Heart right ventricle (tissue), 16 donors: ENCODE results near the gene KCNH1. TPM values are rescaled to one million over a fixed set of nuclear protein-coding genes. Genes with fewer than 3 reads are reported as not detected.

ENCODE experiments used
- ATAC-seq, 8 donors: fragments of 200-7000 bp; cut with Tn5 transposase; one replicate each; pipeline ENCODE4 v1.9.1; 2020; ENCODE audit warnings: mild to moderate bottlenecking in 8 of 8, moderate library complexity in 8 of 8, moderate number of reproducible peaks in 1 of 8
- DNase-seq, 2 donors: peaks; one replicate each; pipeline ENCODE4 v3.0.0-alpha.2; 2020
- H3K27ac ChIP-seq, 10 donors: fragments of 200-600 bp; sonication (generic) in 2 of 10; one replicate each; pipeline versions ENCODE4 v1.5.0 to v1.8.0; 2020 to 2022; ENCODE audit warnings: mild to moderate bottlenecking in 3 of 10
- H3K27me3 ChIP-seq, 7 donors: fragments of 200-600 bp; one replicate each; pipeline ENCODE4 v1.8.0; 2021 to 2022; ENCODE audit warnings: mild to moderate bottlenecking in 2 of 7
- H3K36me3 ChIP-seq, 9 donors: fragments of 200-600 bp; sonication (generic) in 1 of 9; one replicate each; pipeline versions ENCODE4 v1.5.0 to v1.8.0; 2020 to 2022; ENCODE audit warnings: mild to moderate bottlenecking in 2 of 9
- H3K4me1 ChIP-seq, 9 donors: fragments of 200-600 bp; sonication (generic) in 1 of 9; one replicate each; pipeline versions ENCODE4 v1.5.0 to v1.8.0; 2020 to 2022; ENCODE audit warnings: mild to moderate bottlenecking in 4 of 9
- H3K4me3 ChIP-seq, 10 donors: fragments of 200-600 bp; sonication (generic) in 2 of 10; one replicate each; pipeline versions ENCODE4 v1.5.0 to v1.8.0; 2020 to 2022; ENCODE audit warnings: mild to moderate bottlenecking in 7 of 10, moderate library complexity in 2 of 10
- H3K9me3 ChIP-seq, 11 donors: fragments of 200-600 bp in 10 of 11; sonication (generic) in 2 of 11; one replicate each; pipeline versions ENCODE4 v1.5.0 to v1.8.0; 2013 to 2022; ENCODE audit warnings: mild to moderate bottlenecking in 2 of 11, control low read depth in 1 of 11, moderate library complexity in 1 of 11
- WGBS, 2 donors: extraction: QIAGEN DNeasy Blood & Tissue Kit; methylation state at CpG; one replicate each; pipeline ENCODE4 v1.1.7; 2013; ENCODE audit warnings: inconsistent platforms in 1 of 2; 5-methylcytosine and 5-hydroxymethylcytosine counted together
- intact Hi-C, 10 donors: fragments of 100-400 bp; cut with DNase I; formaldehyde crosslinking; loops; one replicate each; pipeline versions ENCODE4 v1.11.1 to v1.14.2; 2022
- polyA plus RNA-seq, 2 donors: library from polyadenylated mRNA; stranded (reverse); fragments of 200-250 nt; gene quantifications; one replicate each; pipeline ENCODE4 v1.2.3, GENCODE V29; 2013
- total RNA-seq, 10 donors: library from RNA; stranded (reverse); fragmentation: NEBNext Ultra II Directional in 3 of 10; extraction: Animal tissue kit (Norgen Biotek cat#: 25700) in 3 of 10; gene quantifications; one replicate each; pipeline versions ENCODE4 v1.2.1 to v1.2.4, GENCODE V29; 2021 to 2023
- TF ChIP-seq, protein P1 (sequence below), 9 donors: fragments of 200-600 bp; sonication (generic) in 2 of 9; IDR thresholded peaks; one replicate each; pipeline versions ENCODE4 v1.5.0 to v1.8.0; 2021 to 2022; ENCODE audit warnings: antibody characterized with exemption in 9 of 9, mild to moderate bottlenecking in 5 of 9, moderate library complexity in 1 of 9
- donor health status: Arrhythmogenic right ventricular cardiomyopathy.
- donor health status: ischemic (EF 13 %, LVEDD 7.1; RV severe dilation, severe dysfunction).
- donor health status: healthy with polysubstance abuse.
- donor health status: DM: no; HTN: yes; CAD: no.
- donor health status: DM: no; HTN: no; CAD: no.
- donor health status: ischemic (EF 25% LVEDD 6.9; RV normal size, moderate dysfunction).
- donor health status: ischemic (EF 25% LVEDD 5.7; RV mildly dilated, moderate dysfunction).
- donor health status: healthy.
- donor health status: DM: yes; HTN: yes; CAD: no.
- donor health status: Ischemic cardiomyopathy.
- donor health status: ischemic (EF 35%, LVEDD 5.7; RV mildly dilated, moderate dysfunction).
- donor health status: nonischemic (EF 11% LVEDD 7.7; RV severe dilation, severe dysfunction).
- donor health status: DM: yes; HTN: yes; CAD: no.
- donor health status: PGD.
- donor health status: ischemic (EF 29% LVEDD 5.4; RV normal size, mild dysfunction).
- donor health status: nonischemic (EF 23%, LVEDD 6.1; RV moderate dilation, normal function).

KCNH1 gene
- total and polyA plus RNA-seq, 12 donors: 0.09 TPM; not detected in 11

DNA sequence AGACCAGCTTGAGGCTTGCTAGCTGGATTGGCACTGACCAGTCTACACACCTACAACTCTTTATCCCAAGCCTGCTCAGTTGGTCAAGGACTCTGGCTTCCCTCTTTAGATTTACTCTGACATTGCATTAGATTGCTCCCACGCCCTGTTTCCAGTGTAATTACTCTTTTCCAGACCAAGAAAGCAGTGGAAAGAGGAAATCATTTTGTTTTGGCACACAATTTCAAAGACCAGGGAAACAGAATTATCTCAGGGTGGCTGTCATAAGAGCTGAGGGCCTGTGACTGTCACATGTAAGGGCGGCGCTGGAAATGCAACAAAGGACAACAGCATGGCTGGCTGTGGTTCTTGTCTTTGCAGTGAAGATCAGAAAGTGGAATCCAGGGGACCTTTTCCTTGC, 502.5 kb downstream of the KCNH1 start:
- Histone ChIP-seq H3K4me1 (peaks cover 0 to 30% (median 9%) of the 10 kb centered on the region in 9 donors), H3K27ac (peak overlapping the region in 6 of 10 donors; percentile 6 to 47 (median 38)), H3K36me3 (no peaks in the 10 kb centered on the region), H3K27me3 (no peaks in the 10 kb centered on the region), H3K4me3 (no peak overlapping the region), H3K9me3 (no peaks in the 10 kb centered on the region)
- WGBS, 2 donors: 56 to 57% methylated on average over 3 of the region's 3 CpGs
- TF ChIP-seq, protein P1, sequence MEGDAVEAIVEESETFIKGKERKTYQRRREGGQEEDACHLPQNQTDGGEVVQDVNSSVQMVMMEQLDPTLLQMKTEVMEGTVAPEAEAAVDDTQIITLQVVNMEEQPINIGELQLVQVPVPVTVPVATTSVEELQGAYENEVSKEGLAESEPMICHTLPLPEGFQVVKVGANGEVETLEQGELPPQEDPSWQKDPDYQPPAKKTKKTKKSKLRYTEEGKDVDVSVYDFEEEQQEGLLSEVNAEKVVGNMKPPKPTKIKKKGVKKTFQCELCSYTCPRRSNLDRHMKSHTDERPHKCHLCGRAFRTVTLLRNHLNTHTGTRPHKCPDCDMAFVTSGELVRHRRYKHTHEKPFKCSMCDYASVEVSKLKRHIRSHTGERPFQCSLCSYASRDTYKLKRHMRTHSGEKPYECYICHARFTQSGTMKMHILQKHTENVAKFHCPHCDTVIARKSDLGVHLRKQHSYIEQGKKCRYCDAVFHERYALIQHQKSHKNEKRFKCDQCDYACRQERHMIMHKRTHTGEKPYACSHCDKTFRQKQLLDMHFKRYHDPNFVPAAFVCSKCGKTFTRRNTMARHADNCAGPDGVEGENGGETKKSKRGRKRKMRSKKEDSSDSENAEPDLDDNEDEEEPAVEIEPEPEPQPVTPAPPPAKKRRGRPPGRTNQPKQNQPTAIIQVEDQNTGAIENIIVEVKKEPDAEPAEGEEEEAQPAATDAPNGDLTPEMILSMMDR (IDR thresholded peaks at IDR 0.05): no peak
- peak in 5 of 8 donors; percentile 27 to 66 (median 56) for ATAC-seq
- intact Hi-C loops: no loop called here
- DNase-seq: no peak

DNA sequence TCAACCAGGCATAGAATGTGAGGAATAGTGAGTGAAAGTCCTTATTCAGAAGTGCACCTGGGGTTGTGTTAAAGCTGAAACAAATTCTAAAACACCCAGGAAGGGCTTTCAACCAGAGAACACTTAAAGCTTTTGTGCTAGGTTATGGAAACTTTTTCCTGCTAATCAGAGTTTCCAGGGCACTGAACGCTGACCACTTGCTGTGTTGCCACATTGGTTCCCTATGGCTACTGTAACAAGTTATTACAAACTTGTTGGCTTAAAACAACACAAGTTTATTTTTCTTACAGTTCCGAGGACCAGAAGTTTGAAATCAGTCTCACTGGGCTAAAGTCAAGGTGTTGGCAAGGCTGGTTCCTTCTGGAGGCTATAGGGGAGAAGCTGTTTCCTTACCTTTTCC, 504.7 kb downstream of the KCNH1 start:
- H3K9me3 ChIP-seq: no peaks in the 10 kb centered on the region
- no peak for ATAC-seq
- no peak overlapping the region for H3K27ac ChIP-seq
- WGBS, 2 donors: 84 to 96% methylated on average over 2 of the region's 2 CpGs
- no peak overlapping the region for H3K4me3 ChIP-seq
- H3K27me3 ChIP-seq: no peaks in the 10 kb centered on the region
- peaks cover 0 to 41% (median 9%) of the 10 kb centered on the region in 9 donors for H3K4me1 ChIP-seq
- no peaks in the 10 kb centered on the region for H3K36me3 ChIP-seq
- intact Hi-C loops: no loop called here
- no peak for DNase-seq
- TF ChIP-seq, protein P1 (IDR thresholded peaks at IDR 0.05): no peak

DNA sequence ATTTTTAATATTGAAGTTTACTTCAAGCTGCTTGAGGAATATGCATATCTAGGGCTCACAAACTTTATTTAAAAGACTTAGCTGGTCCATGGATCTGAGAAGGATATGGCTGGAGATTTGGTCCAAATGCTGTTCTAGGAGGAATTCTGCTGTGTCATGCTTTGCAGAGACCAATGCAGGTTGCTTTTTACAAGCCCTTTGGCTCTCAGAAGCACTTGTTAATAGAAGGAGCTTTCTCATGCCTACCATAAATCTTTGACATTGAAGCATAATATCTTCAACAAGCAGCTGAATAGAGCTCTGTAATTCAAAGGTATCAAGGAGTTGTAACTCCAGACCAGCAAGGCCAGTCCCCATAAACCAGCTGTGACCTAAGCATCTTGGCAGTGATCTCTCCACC, 506.2 kb downstream of the KCNH1 start:
- DNase-seq (no peak), ATAC-seq (no peak)
- no peak overlapping the region for H3K27ac ChIP-seq
- TF ChIP-seq, protein P1 (IDR thresholded peaks at IDR 0.05): no peak
- H3K27me3 ChIP-seq: no peaks in the 10 kb centered on the region
- H3K9me3 ChIP-seq: no peaks in the 10 kb centered on the region
- intact Hi-C loops: no loop called here
- H3K4me3 ChIP-seq: no peak overlapping the region
- H3K4me1 ChIP-seq: peaks cover 0 to 32% (median 6%) of the 10 kb centered on the region in 9 donors
- no peaks in the 10 kb centered on the region for H3K36me3 ChIP-seq

Other genes starting within 250 kb of the KCNH1 start
- 10 to 100 TPM; 38.9 to 65.5 (median 50.5) TPM for gene RCOR3, start 125.2 kb upstream of the KCNH1 start, total RNA-seq
- 10 to 100 TPM; 17.7 to 49.8 TPM for gene RCOR3, start 125.2 kb upstream of the KCNH1 start, polyA plus RNA-seq
- 1 to 10 TPM; 1.3 to 4.6 (median 1.8) TPM for gene TRAF5, start 192.7 kb upstream of the KCNH1 start, total RNA-seq
- 1 to 10 TPM; 1.9 to 5.5 TPM for gene TRAF5, start 192.7 kb upstream of the KCNH1 start, polyA plus RNA-seq